K562 treated with DMSO at 1 percent for 48 hours (cell line): ENCODE measurements around the gene CCDC126. TPM values are rescaled to one million over a fixed set of nuclear protein-coding genes. Genes with fewer than 3 reads are reported as not detected.

Source experiments
- total RNA-seq: library from RNA; unstranded; fragments of 300-600 nt; gene quantifications from 2 replicates; pipeline ENCODE4 v1.2.3, GENCODE V29; 2022; ENCODE audit warnings: low replicate concordance; ENCODE audit errors: extremely low read depth

CCDC126 gene
- total RNA-seq = not detected in 2 replicates

GRCh38 chr7:23597094-23598091, at the start of gene CCDC126:
Gene CCDC126 (plus strand): TSS chr7:23597382. CDS start chr7:23611316, 13,934 bp downstream.

GRCh38 chr7:23679898-23680413, 82.8 kb downstream of the CCDC126 start, which contains the start of gene FAM221A:
Gene FAM221A (plus strand): TSS chr7:23680199. CDS start chr7:23680219, 20 bp downstream.

Other genes with a start within 250 kb of the CCDC126 start
- not detected in 2 replicates for gene IGF2BP3, start 126.9 kb upstream of the CCDC126 start, total RNA-seq
- not detected in 2 replicates for gene TRA2A, start 65.4 kb upstream of the CCDC126 start, total RNA-seq
- not detected in 2 replicates for gene FAM221A, start 82.8 kb downstream of the CCDC126 start, total RNA-seq
- gene STK31, start 112.8 kb downstream of the CCDC126 start, total RNA-seq = not detected in 2 replicates